Activated T-helper 1 cell treated with anti-CD3 and anti-CD28 coated beads, Interleukin-12 subunit alpha, Interleukin-12 subunit beta, Interleukin-2, Interleukin-4 antibody, amounts not matched to agents 30 ng/mL and 10 ng/mL and 1 ng/mL, durations not matched to agents 14 hours and 24 hours and 36 hours (primary cell): ENCODE data around the gene DNER. TPM values are rescaled to one million over a fixed set of nuclear protein-coding genes. Genes with fewer than 3 reads are reported as not detected.

Experiments used
- DNase-seq: peaks from one replicate; pipeline ENCODE4 v3.0.0; 2021; ENCODE audit warnings: low spot score
- H3K27ac Mint-ChIP-seq: one replicate; pipeline ENCODE4 v1.8.0; 2021; ENCODE audit warnings: mild to moderate bottlenecking, mixed read lengths
- H3K27me3 Mint-ChIP-seq: one replicate; pipeline ENCODE4 v1.8.0; 2022; ENCODE audit warnings: mild to moderate bottlenecking, moderate library complexity, mixed read lengths; ENCODE audit not compliant: insufficient read depth
- H3K36me3 Mint-ChIP-seq: one replicate; pipeline ENCODE4 v1.8.0; 2021; ENCODE audit warnings: low read depth, mixed read lengths
- H3K4me1 Mint-ChIP-seq: one replicate; pipeline ENCODE4 v1.8.0; 2021; ENCODE audit warnings: low read depth, mixed read lengths
- H3K4me3 Mint-ChIP-seq: one replicate; pipeline ENCODE4 v1.8.0; 2021; ENCODE audit warnings: mild to moderate bottlenecking, moderate library complexity, mixed read lengths
- H3K9me3 Mint-ChIP-seq: one replicate; pipeline ENCODE4 v1.8.0; 2021; ENCODE audit warnings: mixed read lengths
- intact Hi-C: fragments of 100-400 bp; cut with micrococcal nuclease; formaldehyde crosslinking; loops from one replicate; pipeline ENCODE4 v1.15.1; 2024
- total RNA-seq: library from RNA; stranded (reverse); gene quantifications from 2 replicates; pipeline ENCODE4 v1.2.3, GENCODE V29; 2022

DNER gene
- total RNA-seq, 1 donor from 2014 or later = not detected

GRCh38 chr2:229417176-229417575 is 297.2 kb downstream of the DNER start:
- H3K9me3 Mint-ChIP-seq = no peaks in the 10 kb centered on the region
- no peak overlapping the region for H3K27ac Mint-ChIP-seq
- no peaks in the 10 kb centered on the region for H3K27me3 Mint-ChIP-seq
- intact Hi-C loops = no loop called here
- H3K4me1 Mint-ChIP-seq = no peaks in the 10 kb centered on the region
- H3K4me3 Mint-ChIP-seq = no peak overlapping the region
- DNase-seq = no peak
- H3K36me3 Mint-ChIP-seq = no peaks in the 10 kb centered on the region

GRCh38 chr2:229416116-229416694 is 298.1 kb downstream of the DNER start:
- Mint-ChIP-seq H3K27me3 (no peaks in the 10 kb centered on the region), H3K4me1 (no peaks in the 10 kb centered on the region), H3K27ac (no peak overlapping the region), H3K9me3 (no peaks in the 10 kb centered on the region), H3K36me3 (no peaks in the 10 kb centered on the region), H3K4me3 (no peak overlapping the region)
- intact Hi-C loops = no loop called here
- DNase-seq = no peak

- Mint-ChIP-seq H3K36me3 (no peaks in the 10 kb centered on the region), H3K4me1 (no peaks in the 10 kb centered on the region), H3K4me3 (no peak overlapping the region), H3K27me3 (no peaks in the 10 kb centered on the region), H3K9me3 (no peaks in the 10 kb centered on the region), H3K27ac (no peak overlapping the region)
- intact Hi-C loops = no loop called here
- DNase-seq = no peak
Observed at GRCh38 chr2:229414631-229415030, 299.7 kb downstream of the DNER start.

- H3K9me3 Mint-ChIP-seq = no peaks in the 10 kb centered on the region
- H3K27ac Mint-ChIP-seq = no peak overlapping the region
- H3K4me3 Mint-ChIP-seq = no peak overlapping the region
- no peak for DNase-seq
- intact Hi-C loops = no loop called here
- H3K4me1 Mint-ChIP-seq = no peaks in the 10 kb centered on the region
- H3K36me3 Mint-ChIP-seq = no peaks in the 10 kb centered on the region
- no peaks in the 10 kb centered on the region for H3K27me3 Mint-ChIP-seq
Observed at GRCh38 chr2:229412686-229413085, 301.7 kb downstream of the DNER start.

GRCh38 chr2:229410946-229411345 is 303.4 kb downstream of the DNER start:
- H3K4me3 Mint-ChIP-seq = no peak overlapping the region
- no peak overlapping the region for H3K27ac Mint-ChIP-seq
- no peaks in the 10 kb centered on the region for H3K27me3 Mint-ChIP-seq
- no peaks in the 10 kb centered on the region for H3K36me3 Mint-ChIP-seq
- no peak for DNase-seq
- no peaks in the 10 kb centered on the region for H3K4me1 Mint-ChIP-seq
- intact Hi-C loops = no loop called here
- H3K9me3 Mint-ChIP-seq = no peaks in the 10 kb centered on the region

- Mint-ChIP-seq H3K9me3 (no peaks in the 10 kb centered on the region), H3K4me3 (no peak overlapping the region), H3K4me1 (no peaks in the 10 kb centered on the region), H3K36me3 (no peaks in the 10 kb centered on the region), H3K27ac (no peak overlapping the region), H3K27me3 (no peaks in the 10 kb centered on the region)
- intact Hi-C loops = no loop called here
- no peak for DNase-seq
Observed at GRCh38 chr2:229410264-229410663, 304.1 kb downstream of the DNER start.

GRCh38 chr2:229409751-229410181 is 304.6 kb downstream of the DNER start:
- H3K4me1 Mint-ChIP-seq = no peaks in the 10 kb centered on the region
- H3K36me3 Mint-ChIP-seq = no peaks in the 10 kb centered on the region
- H3K27me3 Mint-ChIP-seq = no peaks in the 10 kb centered on the region
- no peak overlapping the region for H3K27ac Mint-ChIP-seq
- intact Hi-C loops = no loop called here
- H3K9me3 Mint-ChIP-seq = no peaks in the 10 kb centered on the region
- no peak overlapping the region for H3K4me3 Mint-ChIP-seq
- DNase-seq = no peak

GRCh38 chr2:229408962-229409361 is 305.4 kb downstream of the DNER start:
- intact Hi-C loops = no loop called here
- H3K27me3 Mint-ChIP-seq = no peaks in the 10 kb centered on the region
- H3K9me3 Mint-ChIP-seq = no peaks in the 10 kb centered on the region
- H3K36me3 Mint-ChIP-seq = no peaks in the 10 kb centered on the region
- no peaks in the 10 kb centered on the region for H3K4me1 Mint-ChIP-seq
- no peak overlapping the region for H3K4me3 Mint-ChIP-seq
- H3K27ac Mint-ChIP-seq = no peak overlapping the region
- no peak for DNase-seq

GRCh38 chr2:229408356-229408755 is 306.0 kb downstream of the DNER start:
- no peak for DNase-seq
- intact Hi-C loops = no loop called here
- Mint-ChIP-seq H3K4me3 (no peak overlapping the region), H3K9me3 (no peaks in the 10 kb centered on the region), H3K36me3 (no peaks in the 10 kb centered on the region), H3K27ac (no peak overlapping the region), H3K4me1 (no peaks in the 10 kb centered on the region), H3K27me3 (no peaks in the 10 kb centered on the region)

GRCh38 chr2:229407170-229407569 is 307.2 kb downstream of the DNER start:
- intact Hi-C loops = no loop called here
- Mint-ChIP-seq H3K4me1 (no peaks in the 10 kb centered on the region), H3K9me3 (no peaks in the 10 kb centered on the region), H3K36me3 (no peaks in the 10 kb centered on the region), H3K27me3 (no peaks in the 10 kb centered on the region), H3K27ac (no peak overlapping the region), H3K4me3 (no peak overlapping the region)
- DNase-seq = no peak

- Mint-ChIP-seq H3K4me1 (no peaks in the 10 kb centered on the region), H3K27ac (no peak overlapping the region), H3K36me3 (no peaks in the 10 kb centered on the region), H3K9me3 (no peaks in the 10 kb centered on the region), H3K4me3 (no peak overlapping the region), H3K27me3 (no peaks in the 10 kb centered on the region)
- no peak for DNase-seq
- intact Hi-C loops = no loop called here
Observed at GRCh38 chr2:229405796-229406195, 308.6 kb downstream of the DNER start.

- Mint-ChIP-seq H3K9me3 (no peaks in the 10 kb centered on the region), H3K27ac (no peak overlapping the region), H3K36me3 (no peaks in the 10 kb centered on the region), H3K4me3 (no peak overlapping the region), H3K4me1 (no peaks in the 10 kb centered on the region), H3K27me3 (no peaks in the 10 kb centered on the region)
- DNase-seq = no peak
- intact Hi-C loops = no loop called here
Observed at GRCh38 chr2:229403296-229403695, 311.1 kb downstream of the DNER start.

- Mint-ChIP-seq H3K27ac (no peak overlapping the region), H3K36me3 (no peaks in the 10 kb centered on the region), H3K27me3 (no peaks in the 10 kb centered on the region), H3K4me3 (no peak overlapping the region), H3K9me3 (no peaks in the 10 kb centered on the region), H3K4me1 (no peaks in the 10 kb centered on the region)
- intact Hi-C loops = no loop called here
- DNase-seq = no peak
Observed at GRCh38 chr2:229401171-229401865, 313.0 kb downstream of the DNER start.

GRCh38 chr2:229393926-229394325 is 320.4 kb downstream of the DNER start:
- H3K9me3 Mint-ChIP-seq = no peaks in the 10 kb centered on the region
- H3K36me3 Mint-ChIP-seq = no peaks in the 10 kb centered on the region
- intact Hi-C loops = no loop called here
- H3K27me3 Mint-ChIP-seq = no peaks in the 10 kb centered on the region
- H3K27ac Mint-ChIP-seq = no peak overlapping the region
- no peak overlapping the region for H3K4me3 Mint-ChIP-seq
- DNase-seq = no peak
- H3K4me1 Mint-ChIP-seq = no peaks in the 10 kb centered on the region
